ENCODE data around the gene MAN2A2. TPM values are rescaled to one million over a fixed set of nuclear protein-coding genes. Genes with fewer than 3 reads are reported as not detected.

MAN2A2 gene
- total and polyA plus RNA-seq, 2 donors (not counting 3 experiments of a cell fraction or from before 2014, with no cell fraction given) = 60.9 to 77.7 TPM

- H3K9ac ChIP-seq (replicated peaks; ENCODE audit: extremely low read depth, insufficient read depth, low read length) = no peak overlapping the region
- no peak overlapping the region for H3K4me3 ChIP-seq (replicated peaks in 1 of 3; ENCODE audit: insufficient read depth in 1 of 3, low read depth in 1 of 3, low read length in 3 of 3)
- no peaks in the 10 kb centered on the region for H4K20me1 ChIP-seq (replicated peaks; ENCODE audit: control insufficient read depth, extremely low read depth, insufficient read depth, low read length)
- no peak overlapping the region for H2AFZ ChIP-seq (ENCODE audit: low read depth, low read length)
- no peak for TF ChIP-seq POLR2AphosphoS5 (IDR thresholded peaks at IDR 0.05; ENCODE audit: insufficient read depth, low read depth, low read length)
- TF ChIP-seq MYC (IDR thresholded peaks at IDR 0.05; ENCODE audit: low read depth, low read length) = no peak
- no peak for TF ChIP-seq POLR2A (IDR thresholded peaks at IDR 0.05; ENCODE audit: low read depth, low read length)
- TF ChIP-seq EZH2 (IDR thresholded peaks at IDR 0.05; ENCODE audit: borderline replicate concordance, low read depth, low read length, severe bottlenecking) = no peak
- TF ChIP-seq, protein P1, sequence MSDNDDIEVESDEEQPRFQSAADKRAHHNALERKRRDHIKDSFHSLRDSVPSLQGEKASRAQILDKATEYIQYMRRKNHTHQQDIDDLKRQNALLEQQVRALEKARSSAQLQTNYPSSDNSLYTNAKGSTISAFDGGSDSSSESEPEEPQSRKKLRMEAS (IDR thresholded peaks at IDR 0.05; ENCODE audit: insufficient read depth, insufficient read length) = no peak
- no peak for TF ChIP-seq GATA2 (IDR thresholded peaks at IDR 0.05; ENCODE audit: insufficient read depth, insufficient read length, low read depth, low read length)
- TF ChIP-seq JUN (IDR thresholded peaks at IDR 0.05; ENCODE audit: borderline replicate concordance, insufficient read depth, insufficient read length, low read depth) = no peak
- no peak for TF ChIP-seq FOS (IDR thresholded peaks at IDR 0.05; ENCODE audit: borderline replicate concordance, insufficient read depth, low read length)
- TF ChIP-seq, protein P2, sequence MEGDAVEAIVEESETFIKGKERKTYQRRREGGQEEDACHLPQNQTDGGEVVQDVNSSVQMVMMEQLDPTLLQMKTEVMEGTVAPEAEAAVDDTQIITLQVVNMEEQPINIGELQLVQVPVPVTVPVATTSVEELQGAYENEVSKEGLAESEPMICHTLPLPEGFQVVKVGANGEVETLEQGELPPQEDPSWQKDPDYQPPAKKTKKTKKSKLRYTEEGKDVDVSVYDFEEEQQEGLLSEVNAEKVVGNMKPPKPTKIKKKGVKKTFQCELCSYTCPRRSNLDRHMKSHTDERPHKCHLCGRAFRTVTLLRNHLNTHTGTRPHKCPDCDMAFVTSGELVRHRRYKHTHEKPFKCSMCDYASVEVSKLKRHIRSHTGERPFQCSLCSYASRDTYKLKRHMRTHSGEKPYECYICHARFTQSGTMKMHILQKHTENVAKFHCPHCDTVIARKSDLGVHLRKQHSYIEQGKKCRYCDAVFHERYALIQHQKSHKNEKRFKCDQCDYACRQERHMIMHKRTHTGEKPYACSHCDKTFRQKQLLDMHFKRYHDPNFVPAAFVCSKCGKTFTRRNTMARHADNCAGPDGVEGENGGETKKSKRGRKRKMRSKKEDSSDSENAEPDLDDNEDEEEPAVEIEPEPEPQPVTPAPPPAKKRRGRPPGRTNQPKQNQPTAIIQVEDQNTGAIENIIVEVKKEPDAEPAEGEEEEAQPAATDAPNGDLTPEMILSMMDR (IDR thresholded peaks at IDR 0.05; ENCODE audit: extremely low read depth in 1 of 2, insufficient read depth in 1 of 2, low read depth in 1 of 2, low read length in 2 of 2) = no peak
- H3K27me3 ChIP-seq (ENCODE audit: control insufficient read depth in 2 of 2, insufficient read depth in 2 of 2, low read length in 2 of 2) = no peaks in the 10 kb centered on the region
- intact Hi-C loops (cut with micrococcal nuclease) (no loop called here), dilution Hi-C loops (cut with MboI; ENCODE audit: extremely low pct_ligation_motif_present, low sequenced_read_pairs) (no loop called here)
- peaks cover 6% of the 10 kb centered on the region for H3K79me2 ChIP-seq (ENCODE audit: control insufficient read depth, insufficient read depth, low read length)
- DNase-seq (ENCODE audit: low read depth, low spot score) (no peak), FAIRE-seq (no peak)
- no peaks in the 10 kb centered on the region for H3K9me3 ChIP-seq (replicated peaks; ENCODE audit: control insufficient read depth, insufficient read depth, low read length)
- ChIA-PET CTCF (no interaction called here), POLR2A (no interaction called here)
- H3K9me1 ChIP-seq (replicated peaks; ENCODE audit: control insufficient read depth, extremely low read depth, insufficient read depth, low read length) = no peaks in the 10 kb centered on the region
- BruUV-seq (replicated peaks) = no TSS peak
- no peak overlapping the region for H3K27ac ChIP-seq (ENCODE audit: insufficient read depth, low read depth, low read length)
- H3K4me1 ChIP-seq (ENCODE audit: control insufficient read depth, extremely low read depth, insufficient read depth, low read length) = no peaks in the 10 kb centered on the region
- H3K4me2 ChIP-seq (ENCODE audit: insufficient read depth, low read length) = no peak overlapping the region
- H3K36me3 ChIP-seq (ENCODE audit: control insufficient read depth in 2 of 2, extremely low read depth in 1 of 2, insufficient read depth in 2 of 2, low read length in 2 of 2) = peaks cover 11 to 53% of the 10 kb centered on the region in 2 experiments
Measured at GRCh38 chr15:90891346-90891949, 11.7 kb upstream of the MAN2A2 start.
